Neutrophil (primary cell): Measurements from ENCODE around the gene SYNJ2.
"Not testable (repeated sequence)": the region's sequence is repeated elsewhere in the genome, so short reads cannot be mapped to it uniquely, and the experiment has no call there.

Source experiments
- H3K27ac ChIP-seq: fragments of 200-600 bp; sonication (generic); 2 replicates; pipeline ENCODE4 v1.5.1; 2016; ENCODE audit warnings: mild to moderate bottlenecking, moderate library complexity
- H3K27me3 ChIP-seq: fragments of 200-600 bp; sonication (generic); 2 replicates; pipeline ENCODE4 v1.6.0; 2016; ENCODE audit warnings: mild to moderate bottlenecking
- H3K36me3 ChIP-seq: fragments of 200-600 bp; sonication (generic); 2 replicates; pipeline ENCODE4 v1.5.1; 2017
- H3K4me1 ChIP-seq, 2 experiments: fragments of 200-600 bp in 1 of 2; sonication (generic) in 1 of 2; 1 replicate in 1 of 2; 2 replicates in 1 of 2; pipeline versions ENCODE4 v1.5.1 to v1.6.1; 2013 to 2016; ENCODE audit warnings: low read depth in 1 of 2, low read length in 1 of 2, mild to moderate bottlenecking in 1 of 2, moderate library complexity in 1 of 2; ENCODE audit not compliant: control insufficient read depth in 1 of 2, insufficient read depth in 1 of 2
- H3K4me3 ChIP-seq, 2 experiments: fragments of 200-600 bp in 1 of 2; sonication (generic) in 1 of 2; 1 replicate in 1 of 2; 2 replicates in 1 of 2; pipeline ENCODE4 v1.5.1; 2013 to 2016; ENCODE audit warnings: low read depth in 1 of 2, low read length in 1 of 2, mild to moderate bottlenecking in 1 of 2, moderate library complexity in 1 of 2
- H3K9me3 ChIP-seq: fragments of 200-600 bp; sonication (generic); 2 replicates; pipeline ENCODE4 v1.5.1; 2016
- CTCF ChIP-seq: fragments of 200-600 bp; sonication (generic); IDR thresholded peaks from 2 replicates; pipeline ENCODE4 v1.5.1; 2016; ENCODE audit warnings: antibody characterized with exemption

The SYNJ2 gene, protein sequence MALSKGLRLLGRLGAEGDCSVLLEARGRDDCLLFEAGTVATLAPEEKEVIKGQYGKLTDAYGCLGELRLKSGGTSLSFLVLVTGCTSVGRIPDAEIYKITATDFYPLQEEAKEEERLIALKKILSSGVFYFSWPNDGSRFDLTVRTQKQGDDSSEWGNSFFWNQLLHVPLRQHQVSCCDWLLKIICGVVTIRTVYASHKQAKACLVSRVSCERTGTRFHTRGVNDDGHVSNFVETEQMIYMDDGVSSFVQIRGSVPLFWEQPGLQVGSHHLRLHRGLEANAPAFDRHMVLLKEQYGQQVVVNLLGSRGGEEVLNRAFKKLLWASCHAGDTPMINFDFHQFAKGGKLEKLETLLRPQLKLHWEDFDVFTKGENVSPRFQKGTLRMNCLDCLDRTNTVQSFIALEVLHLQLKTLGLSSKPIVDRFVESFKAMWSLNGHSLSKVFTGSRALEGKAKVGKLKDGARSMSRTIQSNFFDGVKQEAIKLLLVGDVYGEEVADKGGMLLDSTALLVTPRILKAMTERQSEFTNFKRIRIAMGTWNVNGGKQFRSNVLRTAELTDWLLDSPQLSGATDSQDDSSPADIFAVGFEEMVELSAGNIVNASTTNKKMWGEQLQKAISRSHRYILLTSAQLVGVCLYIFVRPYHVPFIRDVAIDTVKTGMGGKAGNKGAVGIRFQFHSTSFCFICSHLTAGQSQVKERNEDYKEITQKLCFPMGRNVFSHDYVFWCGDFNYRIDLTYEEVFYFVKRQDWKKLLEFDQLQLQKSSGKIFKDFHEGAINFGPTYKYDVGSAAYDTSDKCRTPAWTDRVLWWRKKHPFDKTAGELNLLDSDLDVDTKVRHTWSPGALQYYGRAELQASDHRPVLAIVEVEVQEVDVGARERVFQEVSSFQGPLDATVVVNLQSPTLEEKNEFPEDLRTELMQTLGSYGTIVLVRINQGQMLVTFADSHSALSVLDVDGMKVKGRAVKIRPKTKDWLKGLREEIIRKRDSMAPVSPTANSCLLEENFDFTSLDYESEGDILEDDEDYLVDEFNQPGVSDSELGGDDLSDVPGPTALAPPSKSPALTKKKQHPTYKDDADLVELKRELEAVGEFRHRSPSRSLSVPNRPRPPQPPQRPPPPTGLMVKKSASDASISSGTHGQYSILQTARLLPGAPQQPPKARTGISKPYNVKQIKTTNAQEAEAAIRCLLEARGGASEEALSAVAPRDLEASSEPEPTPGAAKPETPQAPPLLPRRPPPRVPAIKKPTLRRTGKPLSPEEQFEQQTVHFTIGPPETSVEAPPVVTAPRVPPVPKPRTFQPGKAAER (N-terminal part only)

GRCh38 chr6:157981395-157982101 lies at the start of gene SYNJ2:
SYNJ2 (plus strand) TSS chr6:157981863; CDS start chr6:157981962, 99 bp downstream.
- peak; percentile 45 for TF ChIP-seq CTCF
- H3K27ac ChIP-seq, result peak within 1 kb of the TSS; percentile 66
- peaks cover 6% of the 10 kb centered on the region for H3K27me3 ChIP-seq
- no peaks in the 10 kb centered on the region for H3K9me3 ChIP-seq
- H3K4me3 ChIP-seq, result peak within 1 kb of the TSS; percentile 71 to 88
- H3K36me3 ChIP-seq, result no peaks in the 10 kb centered on the region
- H3K4me1 ChIP-seq, result peaks cover 38 to 54% of the 10 kb centered on the region in 2 experiments

DNA sequence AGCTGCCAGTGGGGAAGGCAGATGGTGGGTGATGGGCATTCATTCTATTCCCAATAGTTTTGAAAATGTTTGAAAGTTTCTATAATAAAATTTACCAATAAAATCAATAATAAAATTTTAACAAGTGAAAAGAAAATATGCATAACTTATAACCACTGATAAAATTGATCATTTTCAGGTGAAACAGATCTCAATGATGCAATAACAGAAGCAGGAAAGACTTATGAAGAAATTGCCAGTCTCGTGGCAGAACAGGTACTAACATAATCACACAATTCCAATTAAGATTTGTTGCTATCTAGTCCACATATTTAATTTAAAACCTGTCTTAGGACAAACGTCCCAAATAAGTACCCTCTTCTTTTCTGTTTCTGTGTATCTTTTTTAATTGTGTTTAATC lies 45.9 kb upstream of the SYNJ2 start:
- no peaks in the 10 kb centered on the region for H3K27me3 ChIP-seq
- no peaks in the 10 kb centered on the region for H3K9me3 ChIP-seq
- no peak overlapping the region for H3K4me3 ChIP-seq
- no peak overlapping the region for H3K27ac ChIP-seq
- H3K36me3 ChIP-seq, result no peaks in the 10 kb centered on the region
- no peaks in the 10 kb centered on the region for H3K4me1 ChIP-seq
- no peak for TF ChIP-seq CTCF

DNA sequence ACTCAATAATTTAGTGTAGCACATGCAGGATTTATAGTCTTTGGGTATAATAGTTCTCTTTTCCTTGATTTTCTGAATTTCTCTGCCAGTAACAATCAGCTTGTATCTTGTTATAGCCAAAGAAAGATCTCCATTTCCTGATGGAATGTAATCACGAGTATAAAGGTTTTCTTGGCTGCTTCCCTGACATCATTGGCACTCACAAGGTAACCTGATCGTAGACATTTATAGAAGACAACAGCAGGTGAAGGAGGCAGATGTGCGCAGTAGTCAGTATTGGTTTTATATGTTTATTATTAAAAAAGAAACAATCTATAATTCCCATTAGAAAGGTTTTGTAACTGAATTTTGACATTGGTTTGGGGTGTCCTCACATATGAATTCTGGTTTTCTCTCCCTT lies 44.3 kb upstream of the SYNJ2 start:
- no peaks in the 10 kb centered on the region for H3K36me3 ChIP-seq
- H3K27ac ChIP-seq, result no peak overlapping the region
- no peaks in the 10 kb centered on the region for H3K9me3 ChIP-seq
- H3K4me3 ChIP-seq, result no peak overlapping the region
- H3K4me1 ChIP-seq, result no peaks in the 10 kb centered on the region
- no peaks in the 10 kb centered on the region for H3K27me3 ChIP-seq
- TF ChIP-seq CTCF, result no peak

DNA sequence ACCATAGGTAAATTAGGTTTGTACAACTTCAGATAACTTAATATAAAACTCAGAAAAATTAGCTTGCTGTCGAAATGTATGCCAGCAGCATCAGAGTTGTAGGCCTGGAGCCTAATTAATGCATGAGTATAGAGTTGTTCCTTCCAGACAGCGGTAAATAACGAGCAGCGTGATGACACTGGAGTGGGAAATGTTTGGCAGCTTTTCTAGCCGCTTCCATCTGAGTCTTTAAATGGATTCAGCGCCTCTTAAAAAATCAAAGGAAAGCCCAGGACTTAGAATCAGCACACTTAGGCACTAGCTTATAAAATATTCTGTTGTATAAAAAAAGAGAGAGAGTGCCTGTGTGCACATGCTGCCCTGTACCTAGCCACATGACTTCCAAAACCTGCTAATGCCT lies 43.7 kb upstream of the SYNJ2 start:
- TF ChIP-seq CTCF, result no peak
- Histone ChIP-seq H3K4me1 (no peaks in the 10 kb centered on the region), H3K27me3 (no peaks in the 10 kb centered on the region), H3K9me3 (no peaks in the 10 kb centered on the region), H3K36me3 (no peaks in the 10 kb centered on the region), H3K4me3 (no peak overlapping the region), H3K27ac (no peak overlapping the region)

- not testable (repeated sequence) for H3K36me3 ChIP-seq, H3K4me3 ChIP-seq, H3K27ac ChIP-seq, H3K9me3 ChIP-seq, H3K4me1 ChIP-seq, H3K27me3 ChIP-seq
Measured at GRCh38 chr6:157940375-157941036, 41.2 kb upstream of the SYNJ2 start.
